NCI-H2107 (cell line): ENCODE measurements around the gene RPL18A.
"Not testable (repeated sequence)": the region's sequence is repeated elsewhere in the genome, so short reads cannot be mapped to it uniquely, and the experiment has no call there.

Experiments
- DNase-seq: peaks from one replicate; lab custom pipeline; 2025; lab: John Stamatoyannopoulos, UW

The RPL18A gene

GRCh38 chr19:17866964-17867486 is 7.3 kb downstream of the RPL18A start:
- no peak for DNase-seq

GRCh38 chr19:17868669-17869068 is 9.0 kb downstream of the RPL18A start:
- DNase-seq = no peak

- no peak for DNase-seq
These were observed 9.5 kb downstream of the RPL18A start for GRCh38 chr19:17869114-17869608.

GRCh38 chr19:17871032-17871877 is 11.5 kb downstream of the RPL18A start:
- no peak for DNase-seq

GRCh38 chr19:17871878-17872250 is 12.2 kb downstream of the RPL18A start, which contains the start of gene SLC5A5:
Gene SLC5A5 (plus strand): TSS chr19:17871945. CDS start chr19:17872320, 375 bp downstream.
- no peak for DNase-seq

- no peak for DNase-seq
These were observed 12.7 kb downstream of the RPL18A start for GRCh38 chr19:17872251-17873001.

- no peak for DNase-seq
These were observed 14.4 kb downstream of the RPL18A start for GRCh38 chr19:17873786-17874757.

GRCh38 chr19:17874758-17875135 is 15.0 kb downstream of the RPL18A start:
- no peak for DNase-seq

GRCh38 chr19:17877696-17878095 is 18.0 kb downstream of the RPL18A start:
- no peak for DNase-seq

GRCh38 chr19:17879466-17879865 is 19.8 kb downstream of the RPL18A start:
- no peak for DNase-seq

GRCh38 chr19:17881701-17882100 is 22.0 kb downstream of the RPL18A start:
- DNase-seq = no peak

GRCh38 chr19:17883627-17884410 is 24.1 kb downstream of the RPL18A start:
- no peak for DNase-seq

- no peak for DNase-seq
These were observed 26.8 kb downstream of the RPL18A start for GRCh38 chr19:17886515-17886914.

GRCh38 chr19:17887221-17887620 is 27.5 kb downstream of the RPL18A start:
- not testable (repeated sequence) for DNase-seq

- DNase-seq = no peak
These were observed 28.6 kb downstream of the RPL18A start for GRCh38 chr19:17888260-17888659.

GRCh38 chr19:17889609-17890214 is 30.0 kb downstream of the RPL18A start:
- no peak for DNase-seq

GRCh38 chr19:17893766-17894165 is 34.1 kb downstream of the RPL18A start:
- DNase-seq = no peak

GRCh38 chr19:17902701-17903100 is 43.0 kb downstream of the RPL18A start:
- DNase-seq = no peak

GRCh38 chr19:17908244-17908643 is 48.5 kb downstream of the RPL18A start:
- DNase-seq = no peak

GRCh38 chr19:17909003-17909732 is 49.5 kb downstream of the RPL18A start:
- DNase-seq = no peak
